ENCODE measurements around the gene CFI. TPM values are rescaled to one million over a fixed set of nuclear protein-coding genes. Genes with fewer than 3 reads are reported as not detected.

Gene CFI
- total RNA-seq, 1 donor from 2014 or later: not detected

DNA sequence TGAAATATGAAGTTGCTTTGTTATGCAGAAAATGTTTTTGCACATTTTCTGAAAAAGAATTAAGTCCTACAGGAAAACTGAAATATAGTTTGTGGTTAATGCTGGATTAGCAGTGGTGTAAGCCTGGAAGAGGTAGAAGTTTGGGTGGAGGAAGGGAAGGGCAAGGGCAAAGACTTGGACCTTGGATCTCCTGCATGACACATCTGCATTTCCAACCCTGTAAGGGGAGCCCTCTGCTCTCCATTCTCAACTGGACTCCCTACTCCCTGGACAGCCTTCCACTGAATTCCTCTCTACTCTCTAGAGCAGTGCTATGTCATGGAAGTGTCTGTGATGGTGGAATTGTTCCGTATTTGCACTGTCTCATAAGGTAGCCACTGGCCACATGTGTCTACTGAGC is 103.1 kb downstream of the CFI start:
- Histone ChIP-seq H2AFZ (replicated peaks) (no peak overlapping the region), H3K4me2 (no peak overlapping the region), H3K27ac (no peak overlapping the region), H3K9ac (no peak overlapping the region), H3K4me1 (peaks cover 17% of the 10 kb centered on the region), H3K79me2 (ENCODE audit: low read depth) (peaks cover 48% of the 10 kb centered on the region), H3K9me3 (ENCODE audit: low read depth) (no peaks in the 10 kb centered on the region), H3K4me3 (no peak overlapping the region), H3K27me3 (no peaks in the 10 kb centered on the region), H3F3A (ENCODE audit: low read depth) (peaks cover 6% of the 10 kb centered on the region), H3K36me3 (no peaks in the 10 kb centered on the region), H4K20me1 (ENCODE audit: low read depth) (no peaks in the 10 kb centered on the region)
- peaks cover 9% of the 10 kb centered on the region for H3K27me3 Mint-ChIP-seq (ENCODE audit: insufficient read depth, low read depth)
- H3K27ac Mint-ChIP-seq: no peak overlapping the region
- no peak overlapping the region for H3K4me3 Mint-ChIP-seq
- no peak for DNase-seq (ENCODE audit: low spot score)
- no peak for TF ChIP-seq EZH2 (IDR thresholded peaks at IDR 0.05)
- no peak for TF ChIP-seq EZH2phosphoT487 (IDR thresholded peaks at IDR 0.05)
- TF ChIP-seq CTCF (IDR thresholded peaks at IDR 0.05): no peak
- H3K4me1 Mint-ChIP-seq: peaks cover 21% of the 10 kb centered on the region
- H3K36me3 Mint-ChIP-seq: peaks cover 34% of the 10 kb centered on the region
- H3K9me3 Mint-ChIP-seq: no peaks in the 10 kb centered on the region

GRCh38 chr4:109691411-109691920 is 110.3 kb downstream of the CFI start:
- Histone ChIP-seq H3K9ac (no peak overlapping the region), H3K27ac (no peak overlapping the region), H3K4me3 (no peak overlapping the region), H3K4me1 (no peaks in the 10 kb centered on the region), H3K36me3 (peaks cover 5% of the 10 kb centered on the region), H3F3A (ENCODE audit: low read depth) (no peaks in the 10 kb centered on the region), H4K20me1 (ENCODE audit: low read depth) (no peaks in the 10 kb centered on the region), H3K27me3 (no peaks in the 10 kb centered on the region), H3K4me2 (no peak overlapping the region), H2AFZ (replicated peaks) (no peak overlapping the region), H3K79me2 (ENCODE audit: low read depth) (no peaks in the 10 kb centered on the region), H3K9me3 (ENCODE audit: low read depth) (no peaks in the 10 kb centered on the region)
- H3K4me1 Mint-ChIP-seq: no peaks in the 10 kb centered on the region
- no peaks in the 10 kb centered on the region for H3K9me3 Mint-ChIP-seq
- TF ChIP-seq CTCF (IDR thresholded peaks at IDR 0.05): no peak
- peaks cover 4% of the 10 kb centered on the region for H3K27me3 Mint-ChIP-seq (ENCODE audit: insufficient read depth, low read depth)
- no peak overlapping the region for H3K27ac Mint-ChIP-seq
- DNase-seq (ENCODE audit: low spot score): no peak
- H3K36me3 Mint-ChIP-seq: peaks cover 44% of the 10 kb centered on the region
- H3K4me3 Mint-ChIP-seq: no peak overlapping the region

Other genes starting within 250 kb of the CFI start
- 30.5 and 44.9 TPM in 2 replicates for gene MCUB, start 241.8 kb downstream of the CFI start, total RNA-seq (ENCODE audit: low replicate concordance)
- gene CASP6, start 98.6 kb downstream of the CFI start, total RNA-seq (ENCODE audit: low replicate concordance): 33.0 and 37.2 TPM in 2 replicates
- 8.1 and 17.8 TPM in 2 replicates for gene PLA2G12A, start 71.9 kb downstream of the CFI start, total RNA-seq (ENCODE audit: low replicate concordance)
- gene GAR1, start 13.8 kb upstream of the CFI start, total RNA-seq (ENCODE audit: low replicate concordance): 7.8 and 10.2 TPM in 2 replicates
- not detected in 2 replicates for gene RRH, start 26.0 kb upstream of the CFI start, total RNA-seq (ENCODE audit: low replicate concordance)
- gene LRIT3, start 46.1 kb upstream of the CFI start, total RNA-seq (ENCODE audit: low replicate concordance): 0.09 and 0.15 TPM in 2 replicates
- gene EGF, start 110.9 kb upstream of the CFI start, total RNA-seq (ENCODE audit: low replicate concordance): 6.2 and 6.6 TPM in 2 replicates

Data from neural progenitor cell (in vitro differentiated cells).